Breast epithelium (tissue), 3 donors: ENCODE measurements around the gene NTSR1.

ENCODE experiments used
- POLR2A ChIP-seq: fragments of 450-650 bp; IDR thresholded peaks from one replicate; pipeline ENCODE4 v1.6.1; 2016; ENCODE audit warnings: antibody characterized with exemption, mild to moderate bottlenecking, moderate library complexity
- TF ChIP-seq, protein P1 (sequence below), 3 donors: fragments of 450-650 bp; IDR thresholded peaks; one replicate each; pipeline ENCODE4 v1.5.1; 2016 to 2017; ENCODE audit warnings: antibody characterized with exemption in 3 of 3, mild to moderate bottlenecking in 3 of 3, moderate library complexity in 3 of 3

DNA sequence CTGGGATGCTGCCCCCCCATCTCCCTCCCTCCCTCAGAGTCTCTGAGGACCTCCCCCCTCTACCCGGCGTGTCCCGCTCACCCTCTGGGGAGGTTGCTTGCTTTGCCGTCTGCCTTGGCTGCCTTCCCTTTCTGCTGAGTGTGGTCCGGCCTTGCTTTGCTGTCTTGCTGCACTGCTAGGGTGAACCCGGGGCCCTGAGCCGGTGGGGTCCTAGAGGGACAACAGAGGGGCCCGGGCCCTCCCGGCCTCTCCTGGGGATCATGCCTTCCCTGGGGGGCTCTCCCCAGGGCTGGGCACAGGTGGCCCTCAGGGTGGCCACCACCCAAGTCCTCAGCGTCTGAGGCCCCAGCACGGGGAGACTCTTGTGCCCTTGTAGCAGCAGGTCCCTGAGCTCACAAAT is 47.0 kb upstream of the NTSR1 start:
- TF ChIP-seq, protein P1, sequence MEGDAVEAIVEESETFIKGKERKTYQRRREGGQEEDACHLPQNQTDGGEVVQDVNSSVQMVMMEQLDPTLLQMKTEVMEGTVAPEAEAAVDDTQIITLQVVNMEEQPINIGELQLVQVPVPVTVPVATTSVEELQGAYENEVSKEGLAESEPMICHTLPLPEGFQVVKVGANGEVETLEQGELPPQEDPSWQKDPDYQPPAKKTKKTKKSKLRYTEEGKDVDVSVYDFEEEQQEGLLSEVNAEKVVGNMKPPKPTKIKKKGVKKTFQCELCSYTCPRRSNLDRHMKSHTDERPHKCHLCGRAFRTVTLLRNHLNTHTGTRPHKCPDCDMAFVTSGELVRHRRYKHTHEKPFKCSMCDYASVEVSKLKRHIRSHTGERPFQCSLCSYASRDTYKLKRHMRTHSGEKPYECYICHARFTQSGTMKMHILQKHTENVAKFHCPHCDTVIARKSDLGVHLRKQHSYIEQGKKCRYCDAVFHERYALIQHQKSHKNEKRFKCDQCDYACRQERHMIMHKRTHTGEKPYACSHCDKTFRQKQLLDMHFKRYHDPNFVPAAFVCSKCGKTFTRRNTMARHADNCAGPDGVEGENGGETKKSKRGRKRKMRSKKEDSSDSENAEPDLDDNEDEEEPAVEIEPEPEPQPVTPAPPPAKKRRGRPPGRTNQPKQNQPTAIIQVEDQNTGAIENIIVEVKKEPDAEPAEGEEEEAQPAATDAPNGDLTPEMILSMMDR (IDR thresholded peaks at IDR 0.05) = no peak
- TF ChIP-seq POLR2A = no peak
